HUES64 (cell line): Measurements from ENCODE around the gene LRRC49.

ENCODE experiments used
- H3K27ac ChIP-seq: 2 replicates; pipeline ENCODE4 v1.7.0; 2013; ENCODE audit warnings: low read depth, low read length, inconsistent platforms
- H3K27me3 ChIP-seq: 2 replicates; pipeline ENCODE4 v1.6.1; 2013; ENCODE audit warnings: mild to moderate bottlenecking, low read length; ENCODE audit not compliant: insufficient read depth
- H3K36me3 ChIP-seq: 2 replicates; pipeline ENCODE4 v1.6.1; 2013; ENCODE audit warnings: mild to moderate bottlenecking, low read length; ENCODE audit not compliant: insufficient read depth
- H3K4me1 ChIP-seq: 2 replicates; pipeline ENCODE4 v1.6.1; 2013; ENCODE audit warnings: mild to moderate bottlenecking, low read length, moderate library complexity; ENCODE audit not compliant: insufficient read depth
- H3K4me3 ChIP-seq: 2 replicates; pipeline ENCODE4 v1.5.1; 2013; ENCODE audit warnings: mild to moderate bottlenecking, low read length, moderate library complexity
- H3K9ac ChIP-seq: 2 replicates; pipeline ENCODE4 v1.6.1; 2013; ENCODE audit warnings: mild to moderate bottlenecking, low read depth, low read length
- H3K9me3 ChIP-seq: 2 replicates; pipeline ENCODE4 v1.6.1; 2013; ENCODE audit warnings: low read depth, low read length; ENCODE audit not compliant: insufficient read depth
- WGBS: fragments of 150-250, 120-280 bp; methylation state at CpG from one replicate; pipeline ENCODE4 v1.1.7; 2013; ENCODE audit warnings: missing lambda C conversion rate; 5-methylcytosine and 5-hydroxymethylcytosine counted together

Gene LRRC49

GRCh38 chr15:71055461-71055860 is 162.8 kb downstream of the LRRC49 start:
- Histone ChIP-seq H3K27ac (no peak overlapping the region; the same call in 1 of the 2 replicates), H3K9ac (no peak overlapping the region), H3K4me3 (no peak overlapping the region), H3K4me1 (no peaks in the 10 kb centered on the region), H3K9me3 (peaks cover 10% of the 10 kb centered on the region; the same call in 1 of the 2 replicates), H3K36me3 (0 out of 2 replicates have a peak, but pooled peaks cover 3% of the 10 kb centered on the region), H3K27me3 (no peaks in the 10 kb centered on the region)
- 80% methylated on average over 1 of the region's 1 CpG for WGBS

- Histone ChIP-seq H3K4me1 (no peaks in the 10 kb centered on the region), H3K27me3 (no peaks in the 10 kb centered on the region), H3K9me3 (peaks cover 10% of the 10 kb centered on the region; the same call in 1 of the 2 replicates)
Measured at GRCh38 chr15:71056111-71056510, 163.5 kb downstream of the LRRC49 start.

GRCh38 chr15:71057143-71057542 is 164.5 kb downstream of the LRRC49 start:
- Histone ChIP-seq H3K9ac (no peak overlapping the region), H3K27ac (no peak overlapping the region), H3K36me3 (0 out of 2 replicates have a peak, but pooled peaks cover 3% of the 10 kb centered on the region), H3K4me1 (no peaks in the 10 kb centered on the region), H3K27me3 (no peaks in the 10 kb centered on the region), H3K4me3 (no peak overlapping the region), H3K9me3 (peaks cover 10% of the 10 kb centered on the region; the same call in 1 of the 2 replicates)

More at GRCh38 chr15:71056111-71056510, 163.5 kb downstream of the LRRC49 start:
- H3K9ac ChIP-seq = no peak overlapping the region
- no peak overlapping the region for H3K4me3 ChIP-seq
- H3K36me3 ChIP-seq = 0 out of 2 replicates have a peak, but pooled peaks cover 3% of the 10 kb centered on the region
- H3K27ac ChIP-seq = no peak overlapping the region

GRCh38 chr15:71057581-71057980 is 165.0 kb downstream of the LRRC49 start:
- H3K36me3 ChIP-seq = 0 out of 2 replicates have a peak, but pooled peaks cover 3% of the 10 kb centered on the region
- H3K9me3 ChIP-seq = peaks cover 10% of the 10 kb centered on the region; the same call in 1 of the 2 replicates
- no peak overlapping the region for H3K4me3 ChIP-seq
- WGBS = 87% methylated on average over 2 of the region's 3 CpGs
- no peaks in the 10 kb centered on the region for H3K4me1 ChIP-seq
- no peaks in the 10 kb centered on the region for H3K27me3 ChIP-seq
- no peak overlapping the region for H3K9ac ChIP-seq
- no peak overlapping the region for H3K27ac ChIP-seq

- H3K27me3 ChIP-seq = no peaks in the 10 kb centered on the region
- H3K9ac ChIP-seq = no peak overlapping the region
- H3K9me3 ChIP-seq = peaks cover 10% of the 10 kb centered on the region; the same call in 1 of the 2 replicates
- H3K36me3 ChIP-seq = 0 out of 2 replicates have a peak, but pooled peaks cover 3% of the 10 kb centered on the region
- 80% methylated on average over 1 of the region's 1 CpG for WGBS
- no peaks in the 10 kb centered on the region for H3K4me1 ChIP-seq
- no peak overlapping the region for H3K27ac ChIP-seq
- H3K4me3 ChIP-seq = no peak overlapping the region
Measured at GRCh38 chr15:71060983-71061382, 168.4 kb downstream of the LRRC49 start.

DNA sequence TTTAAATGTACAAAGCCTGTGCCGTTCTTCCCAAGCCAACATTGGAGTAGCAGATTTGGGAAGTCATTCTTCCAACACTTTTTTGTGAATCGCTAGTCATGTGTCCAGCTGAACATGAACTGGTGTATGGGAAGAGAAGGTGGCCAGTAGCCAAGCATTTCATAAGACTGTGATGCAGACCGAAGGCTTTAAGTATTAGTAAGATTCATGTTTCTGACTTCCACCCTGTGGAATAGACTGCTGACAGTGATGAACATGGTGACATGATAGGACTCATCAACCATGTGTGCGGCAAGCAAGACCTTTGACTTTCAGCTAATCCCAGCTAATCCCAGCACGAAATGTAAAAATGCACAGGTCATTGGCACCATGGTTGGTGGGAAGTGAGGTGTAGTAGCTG is 174.4 kb downstream of the LRRC49 start:
- H3K27ac ChIP-seq = no peak overlapping the region
- H3K36me3 ChIP-seq = no peaks in the 10 kb centered on the region
- no peak overlapping the region for H3K4me3 ChIP-seq
- H3K27me3 ChIP-seq = no peaks in the 10 kb centered on the region
- WGBS = 88% methylated on average over 5 of the region's 5 CpGs
- H3K9ac ChIP-seq = no peak overlapping the region
- no peaks in the 10 kb centered on the region for H3K4me1 ChIP-seq
- H3K9me3 ChIP-seq = no peaks in the 10 kb centered on the region

GRCh38 chr15:71069693-71070092 is 177.1 kb downstream of the LRRC49 start:
- no peaks in the 10 kb centered on the region for H3K36me3 ChIP-seq
- no peak overlapping the region for H3K4me3 ChIP-seq
- no peak overlapping the region for H3K27ac ChIP-seq
- H3K4me1 ChIP-seq = no peaks in the 10 kb centered on the region; the same call in 1 of the 2 replicates
- WGBS = 86% methylated on average over 2 of the region's 2 CpGs
- H3K9ac ChIP-seq = no peak overlapping the region
- H3K9me3 ChIP-seq = peaks cover 11% of the 10 kb centered on the region; the same call in 1 of the 2 replicates
- H3K27me3 ChIP-seq = no peaks in the 10 kb centered on the region

- Histone ChIP-seq H3K4me3 (no peak overlapping the region), H3K27me3 (no peaks in the 10 kb centered on the region), H3K36me3 (no peaks in the 10 kb centered on the region), H3K9me3 (peaks cover 14% of the 10 kb centered on the region; the same call in 1 of the 2 replicates), H3K9ac (no peak overlapping the region), H3K27ac (no peak overlapping the region), H3K4me1 (no peaks in the 10 kb centered on the region; the same call in 1 of the 2 replicates)
Measured at GRCh38 chr15:71071529-71071928, 178.9 kb downstream of the LRRC49 start.

DNA sequence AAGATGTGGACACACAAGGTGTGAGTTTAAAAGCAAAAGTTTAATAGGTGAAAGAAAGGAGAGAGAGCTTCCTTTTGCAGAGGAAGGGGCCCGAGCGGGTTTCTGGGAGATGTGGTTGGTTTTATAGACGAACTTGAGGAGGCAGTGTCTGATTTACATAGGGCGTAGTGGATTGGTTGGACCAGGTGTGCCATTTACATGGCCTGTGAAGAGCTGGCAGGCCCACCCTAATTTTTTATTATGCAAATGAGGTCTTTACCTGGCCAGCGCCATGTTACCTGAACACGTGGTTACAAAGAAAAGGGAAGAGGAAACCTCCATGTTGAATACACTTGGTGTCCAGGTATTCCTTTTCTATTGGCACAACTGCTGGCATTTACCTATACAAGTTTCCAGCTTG is 179.8 kb downstream of the LRRC49 start:
- no peak overlapping the region for H3K4me3 ChIP-seq
- no peak overlapping the region for H3K27ac ChIP-seq
- WGBS = 92% methylated on average over 6 of the region's 6 CpGs
- no peaks in the 10 kb centered on the region; the same call in 1 of the 2 replicates for H3K4me1 ChIP-seq
- no peaks in the 10 kb centered on the region for H3K36me3 ChIP-seq
- no peak overlapping the region for H3K9ac ChIP-seq
- H3K27me3 ChIP-seq = no peaks in the 10 kb centered on the region
- H3K9me3 ChIP-seq = peaks cover 15% of the 10 kb centered on the region; the same call in 1 of the 2 replicates

DNA sequence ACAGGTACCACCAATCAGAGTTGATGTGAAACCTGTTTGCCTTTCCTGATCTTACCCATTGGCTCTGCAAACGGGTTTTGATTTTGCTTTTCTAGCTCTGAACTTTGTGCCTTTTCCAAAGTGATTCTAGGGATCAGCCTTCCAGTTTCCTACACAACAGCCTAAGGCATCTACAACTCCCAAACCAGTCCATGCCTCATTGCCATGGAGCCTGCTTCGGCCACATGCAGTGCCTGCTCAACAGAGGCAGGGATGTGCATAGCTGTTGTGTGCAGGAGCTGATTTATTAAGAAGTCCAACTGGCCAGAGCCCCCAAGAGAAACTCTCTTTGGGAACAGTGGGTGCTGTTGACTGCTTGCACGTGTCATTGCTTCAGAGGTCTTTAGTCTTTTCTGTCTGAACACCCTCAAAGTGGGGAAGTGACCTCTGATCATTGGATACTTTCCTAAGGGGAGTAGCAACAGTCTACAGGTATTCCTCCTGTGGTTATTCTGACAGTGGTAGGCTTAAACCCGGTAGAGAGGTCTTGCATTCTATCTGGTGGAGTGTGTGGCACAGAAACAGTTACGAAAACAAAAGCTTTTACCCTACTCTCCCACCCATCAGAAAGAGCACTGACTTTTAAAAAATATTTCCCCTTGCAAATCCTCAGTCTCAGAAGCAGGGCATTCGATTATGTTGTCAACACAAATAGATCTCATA is 186.0 kb downstream of the LRRC49 start:
- peaks cover 14% of the 10 kb centered on the region; the same call in 1 of the 2 replicates for H3K9me3 ChIP-seq
- H3K27me3 ChIP-seq = peaks cover 15% of the 10 kb centered on the region
- WGBS = 90% methylated on average over 6 of the region's 6 CpGs
- H3K4me1 ChIP-seq = no peaks in the 10 kb centered on the region
- no peak overlapping the region for H3K9ac ChIP-seq
- H3K27ac ChIP-seq = no peak overlapping the region
- no peaks in the 10 kb centered on the region for H3K36me3 ChIP-seq
- H3K4me3 ChIP-seq = no peak overlapping the region

GRCh38 chr15:71079208-71080044 is 186.8 kb downstream of the LRRC49 start:
- WGBS = 83% methylated on average over 6 of the region's 6 CpGs

More at GRCh38 chr15:71079208-71080044, 186.8 kb downstream of the LRRC49 start:
- H3K4me3 ChIP-seq = no peak overlapping the region
- H3K9ac ChIP-seq = no peak overlapping the region
- H3K27me3 ChIP-seq = peaks cover 23% of the 10 kb centered on the region
- no peaks in the 10 kb centered on the region for H3K4me1 ChIP-seq
- no peak overlapping the region for H3K27ac ChIP-seq
- no peaks in the 10 kb centered on the region for H3K36me3 ChIP-seq
- peaks cover 7% of the 10 kb centered on the region; the same call in 1 of the 2 replicates for H3K9me3 ChIP-seq
